Superior temporal gyrus (tissue), 1 donor: ENCODE results near the gene INPP4B.

Experiments
- DNase-seq: peaks from one replicate; pipeline ENCODE4 v3.0.0-alpha.2; 2016; ENCODE audit errors: extremely low spot score

The INPP4B gene

GRCh38 chr4:142150483-142150882 is 695.6 kb downstream of the INPP4B start:
- no peak for DNase-seq

- DNase-seq = no peak
These were observed 701.3 kb downstream of the INPP4B start for GRCh38 chr4:142144813-142145212.

DNA sequence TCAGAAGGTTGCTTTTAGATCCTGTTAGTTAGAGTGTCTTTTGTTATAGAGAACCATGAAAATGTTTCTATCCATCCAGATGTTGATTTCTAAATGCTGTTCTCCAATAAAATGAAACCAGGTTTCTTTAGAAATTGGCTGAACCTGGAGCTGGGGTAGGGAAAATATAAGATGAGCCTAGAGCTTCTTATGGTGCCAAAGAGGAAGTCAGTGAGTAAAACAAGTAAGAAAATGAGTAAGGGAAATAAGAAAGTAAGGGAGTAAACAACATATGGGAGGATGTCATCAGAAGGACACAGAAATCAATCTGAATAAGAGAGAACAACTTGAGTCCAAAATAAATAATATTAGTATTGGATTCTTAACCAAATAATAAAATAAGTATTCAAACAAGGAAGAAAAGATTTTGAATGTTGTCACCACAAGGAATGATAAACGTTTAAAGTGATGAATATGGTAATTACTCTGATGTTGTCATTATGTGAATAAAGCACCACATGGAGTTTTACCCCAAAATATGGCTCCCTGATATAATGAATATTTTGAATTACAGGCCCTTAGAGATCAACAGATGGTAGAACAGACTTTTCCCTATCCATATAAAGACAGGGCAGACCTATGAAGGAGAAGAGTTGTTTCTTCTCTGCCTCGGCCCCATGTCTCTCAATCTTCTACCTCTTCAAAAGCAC is 703.6 kb downstream of the INPP4B start:
- no peak for DNase-seq

DNA sequence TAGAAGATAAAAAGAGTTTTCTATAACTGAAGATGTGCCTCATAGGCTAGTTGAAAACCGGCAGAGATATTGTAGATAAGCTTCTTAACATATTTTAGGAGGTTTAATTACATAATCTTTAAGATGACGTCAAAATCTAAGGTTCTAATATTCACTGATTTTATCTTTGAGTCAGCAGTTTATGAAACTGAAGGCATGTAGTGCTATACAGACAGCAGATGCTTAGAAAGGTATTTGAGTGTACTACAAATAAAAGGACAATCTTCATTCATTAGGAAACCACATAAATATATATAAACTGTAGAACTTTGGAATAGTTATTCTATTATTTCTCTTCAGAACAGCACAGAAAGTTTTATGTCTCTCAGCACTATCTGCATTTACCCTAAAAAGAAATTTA is 704.9 kb downstream of the INPP4B start:
- DNase-seq = no peak

DNA sequence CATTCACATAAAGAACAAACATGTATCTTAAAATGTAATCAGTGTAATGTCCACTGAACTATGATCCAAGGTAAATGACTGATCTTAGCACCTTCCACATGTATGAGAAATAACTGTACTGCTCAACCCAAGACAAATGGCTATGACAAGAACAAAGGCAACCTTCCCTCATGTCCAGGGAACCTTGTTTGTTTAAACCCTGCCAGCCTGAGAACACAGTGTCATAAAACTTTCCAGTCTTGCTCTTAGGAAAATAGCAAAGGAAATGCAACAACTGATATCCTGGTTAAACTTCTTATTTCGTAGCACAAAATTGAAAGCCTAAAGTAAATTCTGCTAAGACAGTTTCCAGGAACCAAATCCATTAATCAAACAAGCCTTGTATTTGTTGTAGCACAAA is 715.4 kb downstream of the INPP4B start:
- DNase-seq = no peak

- no peak for DNase-seq
These were observed 716.2 kb downstream of the INPP4B start for GRCh38 chr4:142129931-142130330.

GRCh38 chr4:142129473-142129872 is 716.6 kb downstream of the INPP4B start:
- no peak for DNase-seq

- peak; percentile 30 for DNase-seq
These were observed 717.6 kb downstream of the INPP4B start for GRCh38 chr4:142128529-142128928.

DNA sequence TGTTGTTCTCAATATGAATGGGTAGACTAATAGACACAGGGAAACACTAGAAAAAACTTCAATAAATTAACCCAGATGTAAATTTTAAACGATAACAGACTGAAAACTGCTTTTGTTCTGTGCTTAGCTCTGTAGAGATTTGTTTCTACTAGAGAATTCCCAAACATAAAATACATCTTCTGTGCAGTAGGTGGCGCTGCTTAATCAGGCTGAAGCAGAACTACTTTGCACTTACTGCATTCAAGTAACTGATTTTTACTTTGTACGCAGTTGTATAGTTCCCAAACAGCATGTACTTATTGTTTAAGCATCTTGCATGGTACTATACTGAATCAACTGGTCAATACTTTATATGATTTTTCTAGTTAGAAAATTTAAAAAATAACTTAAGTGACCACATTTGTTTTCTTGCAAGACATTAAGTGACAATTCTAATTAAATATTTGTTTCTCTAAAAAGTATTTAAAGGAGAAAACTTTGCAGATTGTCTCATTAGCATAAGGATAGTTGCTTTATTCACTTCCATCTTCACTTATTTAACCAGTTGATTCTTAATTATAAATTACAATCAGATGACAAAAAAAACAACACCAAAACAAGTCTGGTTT is 719.1 kb downstream of the INPP4B start:
- DNase-seq = peak; percentile 89

GRCh38 chr4:142124874-142125273 is 721.2 kb downstream of the INPP4B start:
- DNase-seq = no peak

DNA sequence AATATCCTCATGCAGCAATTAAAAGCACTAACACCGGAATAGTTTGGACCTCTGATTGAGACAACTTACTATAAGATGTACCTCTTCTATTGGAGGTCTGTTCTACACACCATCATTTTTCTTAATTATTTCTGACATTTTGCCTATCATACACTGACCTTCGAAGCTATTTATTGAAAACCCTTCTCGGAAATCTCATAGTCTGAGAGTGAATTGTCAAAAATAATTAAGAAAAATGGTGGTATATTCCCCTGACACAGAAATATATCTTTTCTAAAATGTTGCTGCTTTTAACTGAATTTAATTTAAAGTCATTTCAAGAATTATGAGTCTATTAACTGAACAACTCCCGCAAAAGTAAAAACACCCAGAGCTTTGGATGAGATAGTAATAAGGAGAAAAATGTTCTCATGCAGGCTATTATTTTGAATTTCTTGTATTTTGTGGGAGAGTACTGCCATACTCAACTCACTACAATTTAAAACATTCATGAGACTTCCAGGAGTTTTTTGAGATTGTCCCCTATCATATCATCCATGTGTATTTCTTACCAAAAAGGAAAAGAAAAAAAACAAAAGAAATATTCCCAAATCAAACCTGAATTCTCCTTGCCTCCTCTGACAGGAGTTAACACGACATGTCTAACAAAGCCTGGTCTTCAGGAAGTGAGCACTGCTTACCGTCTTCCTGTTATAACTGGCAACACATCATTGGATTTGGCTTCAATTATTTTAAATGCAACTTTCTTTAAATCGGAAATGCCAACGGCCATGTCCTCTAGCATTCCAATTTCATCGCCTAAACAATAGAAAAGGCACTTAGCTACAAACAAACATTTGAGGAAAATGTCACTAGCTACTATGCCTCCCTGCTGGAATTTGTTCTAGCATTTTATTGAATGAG is 724.4 kb downstream of the INPP4B start:
- no peak for DNase-seq

DNA sequence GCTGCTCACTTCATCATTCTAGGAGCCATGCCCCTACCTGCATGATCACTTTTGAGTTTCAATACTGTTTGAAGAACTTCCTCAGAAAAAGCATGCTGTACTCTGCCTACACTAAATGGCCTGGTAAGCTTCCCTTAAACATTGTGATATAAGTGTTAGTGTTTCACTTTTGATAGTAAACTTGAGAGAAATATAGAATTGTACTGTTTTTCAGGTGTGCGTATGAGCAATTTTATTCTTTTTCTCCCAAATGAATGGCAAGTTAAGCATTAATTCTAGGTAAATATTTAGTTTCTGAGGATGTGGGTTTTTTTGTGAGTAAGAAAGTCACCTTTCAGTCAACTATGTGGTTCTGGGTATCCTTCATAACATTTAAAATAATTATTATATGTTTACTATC is 725.2 kb downstream of the INPP4B start:
- no peak for DNase-seq

- no peak for DNase-seq
These were observed 733.6 kb downstream of the INPP4B start for GRCh38 chr4:142112451-142112850.

- no peak for DNase-seq
These were observed 736.0 kb downstream of the INPP4B start for GRCh38 chr4:142110136-142110535.

DNA sequence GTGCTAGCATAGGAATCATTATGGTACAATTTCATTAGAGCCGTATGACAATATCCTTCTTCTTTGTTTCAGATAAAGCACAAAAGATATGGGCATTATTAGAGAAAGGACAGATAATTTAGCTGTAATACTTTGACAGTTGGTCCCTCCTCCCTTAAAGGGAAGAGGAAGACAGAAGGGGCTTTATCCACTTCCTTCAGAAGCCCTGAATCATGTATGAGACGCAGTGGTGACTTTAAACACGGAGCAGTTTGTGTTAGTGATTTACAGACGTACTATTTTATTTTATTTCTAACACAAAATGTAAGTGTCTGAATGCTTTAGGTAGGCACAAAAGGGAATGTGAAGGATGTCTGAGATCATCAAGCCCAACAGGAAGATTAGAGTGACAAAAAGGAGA is 742.1 kb downstream of the INPP4B start:
- DNase-seq = no peak

GRCh38 chr4:142101401-142101800 is 744.7 kb downstream of the INPP4B start:
- DNase-seq = no peak

- no peak for DNase-seq
These were observed 745.2 kb downstream of the INPP4B start for GRCh38 chr4:142100941-142101340.

GRCh38 chr4:142098900-142099545 is 747.1 kb downstream of the INPP4B start:
- DNase-seq = no peak

DNA sequence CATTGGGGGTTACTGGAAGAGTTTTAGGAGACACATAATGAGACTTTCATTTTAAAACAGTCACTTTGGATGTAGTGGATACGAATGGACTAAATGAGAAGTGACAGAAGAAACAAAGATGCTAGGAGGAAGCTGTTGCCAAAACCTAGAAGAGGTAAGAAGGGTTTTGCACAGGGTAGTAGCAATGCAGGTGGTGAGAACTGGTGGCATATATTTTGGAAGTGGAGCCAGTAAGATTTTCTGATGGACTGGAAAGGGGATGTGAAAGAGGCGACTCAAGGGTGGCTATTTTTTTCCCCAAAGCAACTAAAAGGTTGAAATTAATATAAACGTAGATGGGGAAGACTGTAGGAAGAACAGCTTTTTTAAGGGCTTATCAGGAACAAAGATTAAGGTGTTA is 747.7 kb downstream of the INPP4B start:
- no peak for DNase-seq

DNA sequence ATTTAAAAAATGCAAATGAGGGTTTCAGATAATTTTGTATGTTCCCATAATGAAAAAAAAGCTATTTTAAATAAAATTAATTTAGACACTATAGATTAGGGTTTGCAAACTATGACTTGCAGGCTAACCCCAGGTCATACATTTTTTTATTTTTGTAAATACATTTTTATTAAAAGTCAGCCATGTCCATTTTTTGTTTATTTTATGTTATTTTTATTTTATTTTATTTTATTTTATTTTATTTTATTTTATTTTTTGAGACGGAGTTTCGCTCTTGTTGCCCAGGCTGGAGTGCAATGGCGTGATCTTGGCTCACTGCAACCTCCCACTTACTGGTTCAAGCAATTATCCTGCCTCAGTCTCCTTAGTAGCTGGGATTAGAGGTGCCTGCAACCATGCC is 749.1 kb downstream of the INPP4B start:
- DNase-seq = no peak

- DNase-seq = peak; percentile 40
These were observed 750.1 kb downstream of the INPP4B start for GRCh38 chr4:142095886-142096605.

DNA sequence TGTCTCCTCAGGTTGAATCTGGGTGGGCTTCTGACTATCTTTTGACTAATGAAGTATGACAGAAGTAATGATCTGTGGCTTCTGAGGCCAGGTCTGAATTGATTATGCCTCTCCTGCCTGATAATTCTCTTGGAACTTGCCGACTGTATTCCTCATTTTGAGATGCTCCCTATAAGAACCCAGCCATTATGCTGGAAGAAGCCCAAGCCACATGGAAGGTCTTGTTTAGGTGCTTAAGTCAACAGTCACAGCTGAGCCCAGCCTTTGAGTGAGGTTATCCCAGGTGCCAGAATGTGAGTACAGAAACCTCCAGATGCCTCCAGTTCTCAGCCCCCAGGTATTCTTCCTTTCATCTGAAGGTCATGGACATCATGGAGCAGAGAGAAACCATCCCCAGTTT is 753.2 kb downstream of the INPP4B start:
- no peak for DNase-seq
